ENCODE data around the gene DIAPH2. TPM values are rescaled to one million over a fixed set of nuclear protein-coding genes. Genes with fewer than 3 reads are reported as not detected.

DIAPH2 gene
- total RNA-seq, 2 donors from 2014 or later: 15.2 to 23.3 TPM

DNA sequence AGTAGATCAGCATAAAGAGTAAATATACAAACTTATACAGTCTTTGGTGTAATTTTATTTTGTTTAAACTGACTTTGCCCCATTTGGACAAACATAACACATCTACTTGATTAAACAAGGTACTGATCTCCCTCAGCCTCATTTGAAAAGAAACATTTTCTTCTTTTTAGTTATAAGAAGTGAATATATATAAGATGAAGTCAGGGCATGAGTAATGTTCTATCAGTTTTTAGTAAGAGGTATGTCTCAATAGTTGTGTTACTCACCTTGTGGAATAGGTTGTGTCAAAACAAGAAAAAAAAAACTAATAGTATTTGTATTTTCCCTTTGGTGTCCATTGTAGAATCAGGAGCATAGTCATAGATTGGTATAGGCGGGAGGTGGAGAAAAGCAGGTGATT, 526.4 kb downstream of the DIAPH2 start:
- ATAC-seq: no peak

DNA sequence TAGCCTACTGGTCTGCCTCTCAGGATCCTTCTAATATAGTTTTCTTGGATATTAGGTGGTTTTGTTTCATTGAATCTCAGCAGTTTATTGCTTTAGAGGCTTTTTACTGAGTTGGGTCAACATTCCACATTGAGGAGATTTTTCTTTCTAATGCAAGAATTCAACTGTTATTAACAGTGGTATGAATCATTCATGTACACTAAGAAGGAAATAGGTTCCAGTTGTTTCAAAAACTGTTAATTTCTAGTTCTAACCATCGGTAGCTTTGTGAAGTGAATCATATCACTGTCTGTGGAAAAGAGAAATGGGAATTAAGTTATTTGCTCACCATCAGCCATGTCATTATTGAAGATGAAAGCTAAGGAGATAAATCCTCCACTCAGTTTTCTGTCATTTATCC, 530.5 kb downstream of the DIAPH2 start:
- Histone ChIP-seq H3K4me3 (no peak overlapping the region), H3K9me3 (no peaks in the 10 kb centered on the region), H3K4me1 (no peaks in the 10 kb centered on the region), H3K27ac (no peak overlapping the region), H3K27me3 (no peaks in the 10 kb centered on the region), H3K36me3 (replicated peaks in 1 of 2; ENCODE audit: insufficient read depth in 1 of 2, low read depth in 2 of 2) (no peaks in the 10 kb centered on the region)
- intact Hi-C loops (cut with DNase I): no loop called here
- WGBS, 2 donors: 84 to 86% methylated on average over 1 of the region's 1 CpG
- no peak for ATAC-seq
- DNase-seq: no peak
- no peak for TF ChIP-seq POLR2A (IDR thresholded peaks at IDR 0.05)
- TF ChIP-seq, protein P1, sequence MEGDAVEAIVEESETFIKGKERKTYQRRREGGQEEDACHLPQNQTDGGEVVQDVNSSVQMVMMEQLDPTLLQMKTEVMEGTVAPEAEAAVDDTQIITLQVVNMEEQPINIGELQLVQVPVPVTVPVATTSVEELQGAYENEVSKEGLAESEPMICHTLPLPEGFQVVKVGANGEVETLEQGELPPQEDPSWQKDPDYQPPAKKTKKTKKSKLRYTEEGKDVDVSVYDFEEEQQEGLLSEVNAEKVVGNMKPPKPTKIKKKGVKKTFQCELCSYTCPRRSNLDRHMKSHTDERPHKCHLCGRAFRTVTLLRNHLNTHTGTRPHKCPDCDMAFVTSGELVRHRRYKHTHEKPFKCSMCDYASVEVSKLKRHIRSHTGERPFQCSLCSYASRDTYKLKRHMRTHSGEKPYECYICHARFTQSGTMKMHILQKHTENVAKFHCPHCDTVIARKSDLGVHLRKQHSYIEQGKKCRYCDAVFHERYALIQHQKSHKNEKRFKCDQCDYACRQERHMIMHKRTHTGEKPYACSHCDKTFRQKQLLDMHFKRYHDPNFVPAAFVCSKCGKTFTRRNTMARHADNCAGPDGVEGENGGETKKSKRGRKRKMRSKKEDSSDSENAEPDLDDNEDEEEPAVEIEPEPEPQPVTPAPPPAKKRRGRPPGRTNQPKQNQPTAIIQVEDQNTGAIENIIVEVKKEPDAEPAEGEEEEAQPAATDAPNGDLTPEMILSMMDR (IDR thresholded peaks at IDR 0.05): no peak

More for the DNA sequence above, 526.4 kb downstream of the DIAPH2 start:
- no peaks in the 10 kb centered on the region for H3K9me3 ChIP-seq
- H3K4me1 ChIP-seq: no peaks in the 10 kb centered on the region
- WGBS, 2 donors: 100% methylated on average over 1 of the region's 1 CpG
- no peak overlapping the region for H3K27ac ChIP-seq
- no peak for DNase-seq
- no peaks in the 10 kb centered on the region for H3K27me3 ChIP-seq
- no peak overlapping the region for H3K4me3 ChIP-seq
- intact Hi-C loops (cut with DNase I): no loop called here
- no peak for TF ChIP-seq POLR2A (IDR thresholded peaks at IDR 0.05)
- TF ChIP-seq, protein P1 (IDR thresholded peaks at IDR 0.05): no peak
- H3K36me3 ChIP-seq (replicated peaks in 1 of 2; ENCODE audit: insufficient read depth in 1 of 2, low read depth in 2 of 2): no peaks in the 10 kb centered on the region

DNA sequence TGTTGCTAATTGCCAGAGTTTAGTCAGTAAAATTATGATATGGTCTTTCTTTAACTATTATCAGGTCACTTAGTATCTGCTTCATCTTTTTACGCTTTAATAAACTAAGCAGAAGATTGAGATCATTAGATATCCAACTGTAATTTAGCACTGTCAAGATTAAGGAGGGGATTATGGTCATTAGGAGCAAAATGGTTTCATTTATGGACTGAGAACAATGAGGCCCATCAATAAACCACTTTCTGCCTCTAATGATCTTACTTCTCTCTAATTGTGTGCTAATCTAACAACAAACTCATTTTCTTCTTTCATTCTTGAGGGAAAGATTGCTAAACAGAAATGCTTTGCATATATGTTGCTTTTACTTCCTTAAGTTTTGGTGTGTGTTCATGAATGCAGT, 539.5 kb downstream of the DIAPH2 start:
- Histone ChIP-seq H3K9me3 (no peaks in the 10 kb centered on the region), H3K4me3 (no peak overlapping the region), H3K36me3 (replicated peaks in 1 of 2; ENCODE audit: insufficient read depth in 1 of 2, low read depth in 2 of 2) (no peaks in the 10 kb centered on the region), H3K27ac (no peak overlapping the region), H3K4me1 (no peaks in the 10 kb centered on the region), H3K27me3 (no peaks in the 10 kb centered on the region)
- ATAC-seq (no peak), DNase-seq (no peak)
- TF ChIP-seq, protein P1 (IDR thresholded peaks at IDR 0.05): no peak
- no peak for TF ChIP-seq POLR2A (IDR thresholded peaks at IDR 0.05)
- intact Hi-C loops (cut with DNase I): no loop called here
- WGBS, 2 donors: 93 to 100% methylated on average over 1 of the region's 1 CpG

DNA sequence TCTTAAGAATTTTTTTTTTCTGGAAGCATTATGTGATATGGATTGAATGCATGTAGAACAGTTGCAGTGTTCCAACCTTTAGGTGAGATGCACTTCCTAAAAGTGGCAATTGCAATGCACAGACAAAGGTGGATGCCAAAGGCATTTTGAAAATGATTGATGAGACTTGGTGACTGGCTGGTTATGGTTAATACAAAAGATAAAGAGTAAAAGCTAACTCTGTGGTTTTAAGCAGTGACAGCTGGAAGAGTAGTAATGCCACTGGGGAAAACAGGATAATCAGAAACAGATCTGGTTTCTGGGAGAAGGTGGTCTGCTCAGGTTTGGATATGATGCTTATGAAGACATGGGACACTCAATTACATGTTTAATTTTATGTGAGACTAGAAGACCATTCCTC, 544.7 kb downstream of the DIAPH2 start:
- DNase-seq (no peak), ATAC-seq (no peak)
- Histone ChIP-seq H3K9me3 (no peaks in the 10 kb centered on the region), H3K27ac (no peak overlapping the region), H3K4me1 (no peaks in the 10 kb centered on the region), H3K27me3 (no peaks in the 10 kb centered on the region), H3K36me3 (replicated peaks in 1 of 2; ENCODE audit: insufficient read depth in 1 of 2, low read depth in 2 of 2) (no peaks in the 10 kb centered on the region), H3K4me3 (no peak overlapping the region)
- intact Hi-C loops (cut with DNase I): no loop called here
- TF ChIP-seq, protein P1 (IDR thresholded peaks at IDR 0.05): no peak
- TF ChIP-seq POLR2A (IDR thresholded peaks at IDR 0.05): no peak

DNA sequence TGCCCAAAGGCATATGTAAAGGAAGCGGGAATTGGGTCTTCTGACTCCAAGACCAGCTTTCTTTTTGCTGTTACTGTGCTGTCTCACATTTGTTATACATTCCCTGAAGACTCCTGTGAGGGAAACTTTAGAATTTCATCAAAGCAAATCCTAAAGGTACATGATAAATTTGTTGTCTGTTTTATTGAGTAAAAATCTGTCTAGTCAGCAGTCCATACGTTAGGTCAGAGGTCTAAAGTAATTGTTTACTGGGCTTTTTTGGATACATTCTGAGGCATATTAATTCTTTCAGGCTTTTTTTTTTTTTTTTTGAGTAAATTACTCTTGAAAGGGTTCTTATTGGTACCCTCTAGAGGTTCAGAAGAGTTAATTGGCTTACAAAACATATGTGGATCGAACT, 546.3 kb downstream of the DIAPH2 start:
- DNase-seq (no peak), ATAC-seq (no peak)
- H3K4me3 ChIP-seq: no peak overlapping the region
- H3K4me1 ChIP-seq: no peaks in the 10 kb centered on the region
- H3K27ac ChIP-seq: no peak overlapping the region
- 90 to 98% methylated on average over 3 of the region's 3 CpGs for WGBS, 2 donors
- no peaks in the 10 kb centered on the region for H3K36me3 ChIP-seq (replicated peaks in 1 of 2; ENCODE audit: insufficient read depth in 1 of 2, low read depth in 2 of 2)
- no peak for TF ChIP-seq POLR2A (IDR thresholded peaks at IDR 0.05)
- TF ChIP-seq, protein P1 (IDR thresholded peaks at IDR 0.05): no peak
- no peaks in the 10 kb centered on the region for H3K27me3 ChIP-seq
- intact Hi-C loops (cut with DNase I): no loop called here
- no peaks in the 10 kb centered on the region for H3K9me3 ChIP-seq

Data from body of pancreas (tissue), 4 donors.